ENCODE measurements around the gene ZNF431. TPM values are rescaled to one million over a fixed set of nuclear protein-coding genes. Genes with fewer than 3 reads are reported as not detected.

Gene ZNF431
- total RNA-seq, 1 experiment from 2014 or later: 9.2 TPM

- no peaks in the 10 kb centered on the region for H3K27me3 ChIP-seq (ENCODE audit: low read length)
- no peaks in the 10 kb centered on the region for H3K9me2 ChIP-seq (replicated peaks; ENCODE audit: low read length)
- H4K20me1 ChIP-seq (ENCODE audit: low read length): no peaks in the 10 kb centered on the region
- no peak overlapping the region for H3K4me3 ChIP-seq (ENCODE audit: low read length)
- ChIA-PET POLR2A (ENCODE audit: unreplicated experiment) (no interaction called here), CTCF (no interaction called here)
- H3K79me2 ChIP-seq (ENCODE audit: low read length): no peaks in the 10 kb centered on the region
- H3K4me2 ChIP-seq (ENCODE audit: low read length): no peak overlapping the region
- no peak overlapping the region for H2AFZ ChIP-seq (ENCODE audit: low read length)
- ATAC-seq (no peak), DNase-seq (no peak)
- no TSS peak for BruUV-seq (replicated peaks)
- no peaks in the 10 kb centered on the region for H3K4me1 ChIP-seq (ENCODE audit: insufficient read depth, low read length)
- peaks cover 21% of the 10 kb centered on the region for H3K9me3 ChIP-seq (ENCODE audit: low read length)
- H3F3A ChIP-seq (ENCODE audit: low read length, unreplicated experiment): no peaks in the 10 kb centered on the region
- H3K9ac ChIP-seq (ENCODE audit: low read length): no peak overlapping the region
- TF ChIP-seq EZH2 (IDR thresholded peaks at IDR 0.05; ENCODE audit: low read length, unreplicated experiment) (no peak), EZH2phosphoT487 (IDR thresholded peaks at IDR 0.05; ENCODE audit: borderline replicate concordance, low read length) (no peak), CTCF (conservative IDR thresholded peaks at IDR 0.05; ENCODE audit: low read depth, low read length) (no peak)
- H3K27ac ChIP-seq (ENCODE audit: low read length): no peak overlapping the region
- peaks cover 50% of the 10 kb centered on the region for H3K36me3 ChIP-seq (ENCODE audit: low read depth, low read length)
- intact Hi-C loops (cut with micrococcal nuclease): no loop called here
Measured at GRCh38 chr19:21117041-21117907, 24.6 kb upstream of the ZNF431 start.

- Histone ChIP-seq H3K27me3 (ENCODE audit: low read length) (no peaks in the 10 kb centered on the region), H3K27ac (ENCODE audit: low read length) (no peak overlapping the region), H3K4me1 (ENCODE audit: insufficient read depth, low read length) (no peaks in the 10 kb centered on the region), H3K36me3 (ENCODE audit: low read depth, low read length) (no peaks in the 10 kb centered on the region; the same call in 1 of the 2 replicates), H3K4me2 (ENCODE audit: low read length) (no peak overlapping the region), H3F3A (ENCODE audit: low read length, unreplicated experiment) (no peaks in the 10 kb centered on the region), H3K79me2 (ENCODE audit: low read length) (no peaks in the 10 kb centered on the region), H4K20me1 (ENCODE audit: low read length) (no peaks in the 10 kb centered on the region), H3K9me3 (ENCODE audit: low read length) (0 out of 2 replicates have a peak, but pooled peaks cover 3% of the 10 kb centered on the region), H3K4me3 (ENCODE audit: low read length) (no peak overlapping the region), H3K9me2 (replicated peaks; ENCODE audit: low read length) (no peaks in the 10 kb centered on the region), H2AFZ (ENCODE audit: low read length) (no peak overlapping the region), H3K9ac (ENCODE audit: low read length) (no peak overlapping the region)
- BruUV-seq (replicated peaks): no TSS peak
- ATAC-seq: no peak
- TF ChIP-seq CTCF (conservative IDR thresholded peaks at IDR 0.05; ENCODE audit: low read depth, low read length): no peak
- TF ChIP-seq EZH2phosphoT487 (IDR thresholded peaks at IDR 0.05; ENCODE audit: borderline replicate concordance, low read length): no peak
- TF ChIP-seq EZH2 (IDR thresholded peaks at IDR 0.05; ENCODE audit: low read length, unreplicated experiment): no peak
- ChIA-PET CTCF (no interaction called here), POLR2A (ENCODE audit: unreplicated experiment) (no interaction called here)
- no peak for DNase-seq
- intact Hi-C loops (cut with micrococcal nuclease): no loop called here
Measured at GRCh38 chr19:21126078-21126477, 15.8 kb upstream of the ZNF431 start.

- BruUV-seq (replicated peaks): no TSS peak
- TF ChIP-seq CTCF (conservative IDR thresholded peaks at IDR 0.05; ENCODE audit: low read depth, low read length) (no peak), EZH2phosphoT487 (IDR thresholded peaks at IDR 0.05; ENCODE audit: borderline replicate concordance, low read length) (no peak), EZH2 (IDR thresholded peaks at IDR 0.05; ENCODE audit: low read length, unreplicated experiment) (no peak)
- Histone ChIP-seq H4K20me1 (ENCODE audit: low read length) (no peaks in the 10 kb centered on the region), H3F3A (ENCODE audit: low read length, unreplicated experiment) (no peaks in the 10 kb centered on the region), H3K79me2 (ENCODE audit: low read length) (no peaks in the 10 kb centered on the region), H3K4me1 (ENCODE audit: insufficient read depth, low read length) (no peaks in the 10 kb centered on the region), H3K4me2 (ENCODE audit: low read length) (no peak overlapping the region), H3K27me3 (ENCODE audit: low read length) (no peaks in the 10 kb centered on the region), H3K27ac (ENCODE audit: low read length) (no peak overlapping the region), H3K9ac (ENCODE audit: low read length) (no peak overlapping the region), H3K9me2 (replicated peaks; ENCODE audit: low read length) (no peaks in the 10 kb centered on the region), H3K36me3 (ENCODE audit: low read depth, low read length) (no peaks in the 10 kb centered on the region; the same call in 1 of the 2 replicates), H2AFZ (ENCODE audit: low read length) (no peak overlapping the region), H3K9me3 (ENCODE audit: low read length) (0 out of 2 replicates have a peak, but pooled peaks cover 3% of the 10 kb centered on the region), H3K4me3 (ENCODE audit: low read length) (no peak overlapping the region)
- DNase-seq (no peak), ATAC-seq (no peak)
- ChIA-PET CTCF (no interaction called here), POLR2A (ENCODE audit: unreplicated experiment) (no interaction called here)
- intact Hi-C loops (cut with micrococcal nuclease): no loop called here
Measured at GRCh38 chr19:21127001-21127400, 14.8 kb upstream of the ZNF431 start.

Data from PC-3 (cell line).